Activated CD8-positive, alpha-beta memory T cell treated with anti-CD3 and anti-CD28 coated beads, Interleukin-2, amount 50 U/mL, for 48 hours (primary cell): ENCODE measurements around the gene PDLIM3.
"Not testable (repeated sequence)": the region's sequence is repeated elsewhere in the genome, so short reads cannot be mapped to it uniquely, and the experiment has no call there.

Experiments used
- DNase-seq: peaks from one replicate; pipeline ENCODE4 v3.0.0-alpha.2; 2020

The PDLIM3 gene

GRCh38 chr4:185550933-185551332 is 15.6 kb upstream of the PDLIM3 start:
- DNase-seq, result no peak

DNA sequence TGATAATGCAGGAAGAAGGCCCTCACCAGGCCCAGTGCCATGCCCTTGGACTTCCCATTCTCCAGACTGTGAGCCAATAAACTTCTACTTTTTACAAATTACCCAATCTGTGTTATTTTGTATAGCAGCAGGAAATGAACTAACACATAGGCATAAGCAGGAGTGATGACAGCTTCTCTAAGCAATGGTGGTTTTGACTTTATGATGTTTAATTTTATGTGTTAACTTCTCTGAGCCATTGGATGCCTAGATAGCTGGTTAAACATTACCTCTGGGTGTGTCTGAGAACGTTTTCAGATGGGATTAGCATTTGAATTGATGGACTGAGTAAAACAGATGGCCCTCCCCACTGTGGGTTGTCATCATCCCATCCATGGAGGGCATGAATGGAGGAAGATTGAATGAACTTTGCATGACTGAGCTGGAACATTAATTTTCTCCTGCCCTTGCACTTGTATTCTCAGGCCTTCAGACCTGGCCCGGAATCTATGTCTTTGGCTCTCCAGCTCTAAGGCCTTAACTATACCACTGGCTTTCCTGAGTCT is 13.9 kb upstream of the PDLIM3 start:
- no peak for DNase-seq

DNA sequence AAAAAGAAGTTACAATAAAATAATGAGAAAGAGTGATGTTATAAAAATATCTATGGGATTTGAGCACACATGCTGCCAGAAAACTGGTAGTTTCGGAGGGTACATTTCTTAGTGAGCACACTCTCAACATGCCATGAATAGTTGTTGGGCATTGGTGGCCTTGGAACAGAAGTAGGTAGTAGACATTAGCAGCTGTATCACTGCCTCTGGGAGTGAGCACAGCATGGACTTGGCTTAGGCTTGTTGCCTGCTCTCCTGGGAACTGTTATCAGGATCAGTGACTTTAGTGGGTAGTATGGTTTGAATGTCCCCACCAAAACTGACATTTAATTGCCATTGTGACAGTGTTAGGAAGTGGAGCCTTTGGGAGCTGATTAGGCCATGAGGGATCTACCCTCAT is 13.3 kb upstream of the PDLIM3 start:
- DNase-seq, result no peak

GRCh38 chr4:185546335-185546734 is 11.0 kb upstream of the PDLIM3 start:
- no peak for DNase-seq

DNA sequence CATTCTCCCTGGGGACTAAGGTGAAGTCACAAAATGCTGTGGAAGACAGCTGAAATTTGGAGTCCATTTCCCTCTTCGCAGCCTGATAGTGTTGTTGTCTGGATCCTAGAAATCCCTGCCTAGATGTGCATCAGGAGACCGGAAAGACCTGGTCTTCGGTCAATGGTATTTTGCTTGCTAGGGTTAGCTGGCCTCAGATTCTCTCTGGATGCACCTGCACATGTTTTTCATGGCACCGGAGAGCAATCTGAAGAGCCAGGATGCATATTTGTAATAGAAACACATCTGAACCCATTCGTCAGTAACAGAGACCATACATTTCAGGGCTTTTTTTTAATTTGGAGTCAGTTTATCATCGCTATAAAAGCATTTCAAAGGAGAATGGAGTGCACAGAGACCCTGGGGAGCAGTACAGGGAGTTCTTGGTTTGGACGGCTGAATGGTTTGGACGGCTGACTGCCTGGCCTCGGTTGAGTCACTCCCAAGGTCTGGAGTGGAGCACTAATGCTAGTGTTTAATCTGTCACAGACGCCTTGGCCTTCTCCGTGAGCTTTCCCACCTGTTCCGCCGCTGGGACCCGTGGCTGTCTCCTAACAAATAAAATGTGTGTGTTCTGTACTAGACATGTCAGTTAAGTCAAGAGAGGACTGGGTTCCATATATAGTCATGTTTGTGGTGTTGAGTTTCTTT is 7.5 kb upstream of the PDLIM3 start:
- DNase-seq, result no peak

- DNase-seq, result no peak
Observed at GRCh38 chr4:185541251-185541727, 6.0 kb upstream of the PDLIM3 start.

- no peak for DNase-seq
Observed at GRCh38 chr4:185540487-185541120, 5.3 kb upstream of the PDLIM3 start.

- no peak for DNase-seq
Observed at GRCh38 chr4:185540040-185540439, 4.7 kb upstream of the PDLIM3 start.

GRCh38 chr4:185538806-185539205 is 3.5 kb upstream of the PDLIM3 start:
- no peak for DNase-seq

GRCh38 chr4:185536411-185536709 is 1.1 kb upstream of the PDLIM3 start:
- no peak for DNase-seq

DNA sequence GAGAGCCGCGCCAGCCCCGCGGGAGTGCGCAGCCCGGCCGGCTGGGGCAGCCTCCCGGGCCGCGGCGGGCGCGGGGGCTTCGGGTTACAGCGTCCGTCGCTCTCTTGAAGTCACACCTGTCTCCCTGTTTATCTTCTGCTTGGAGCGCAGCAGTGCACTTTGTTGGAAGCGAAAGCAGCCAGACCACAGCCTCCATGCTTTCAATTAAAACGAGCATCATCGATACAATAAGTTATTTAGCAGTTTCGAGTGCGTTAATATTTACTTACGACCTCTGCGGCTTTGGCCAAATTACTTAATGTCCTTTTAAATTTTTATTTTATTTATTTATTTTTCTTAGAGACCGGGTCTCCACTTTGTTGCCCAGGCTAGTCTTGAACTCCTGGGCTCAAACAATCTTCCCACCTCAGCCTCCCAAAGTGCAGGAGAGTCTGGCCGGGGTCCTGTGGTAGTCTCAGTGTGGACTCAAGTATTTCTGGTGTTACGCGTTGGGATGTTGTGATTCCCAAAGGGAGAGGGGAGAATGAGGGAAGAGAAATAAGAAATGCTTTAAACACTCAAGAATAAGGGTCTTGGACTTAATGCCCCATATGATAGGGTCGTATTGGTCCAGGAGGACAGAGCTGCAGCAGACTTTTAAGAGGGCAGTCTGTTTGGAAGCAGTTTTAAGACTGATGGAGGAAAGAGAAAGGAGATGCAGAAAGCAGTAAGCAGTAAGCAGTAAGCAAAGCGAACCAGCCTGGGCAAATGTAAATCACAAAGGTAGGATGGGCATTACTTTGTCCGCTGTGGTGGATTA is 504 bp upstream of the PDLIM3 start:
- DNase-seq, result no peak

- DNase-seq, result no peak
Observed at GRCh38 chr4:185534511-185534865, 819 bp downstream of the PDLIM3 start.

GRCh38 chr4:185532795-185533324 is 2.4 kb downstream of the PDLIM3 start:
- DNase-seq, result no peak

- DNase-seq, result no peak
Observed at GRCh38 chr4:185532293-185532692, 3.0 kb downstream of the PDLIM3 start.

- DNase-seq, result not testable (repeated sequence)
Observed at GRCh38 chr4:185531654-185532053, 3.7 kb downstream of the PDLIM3 start.

DNA sequence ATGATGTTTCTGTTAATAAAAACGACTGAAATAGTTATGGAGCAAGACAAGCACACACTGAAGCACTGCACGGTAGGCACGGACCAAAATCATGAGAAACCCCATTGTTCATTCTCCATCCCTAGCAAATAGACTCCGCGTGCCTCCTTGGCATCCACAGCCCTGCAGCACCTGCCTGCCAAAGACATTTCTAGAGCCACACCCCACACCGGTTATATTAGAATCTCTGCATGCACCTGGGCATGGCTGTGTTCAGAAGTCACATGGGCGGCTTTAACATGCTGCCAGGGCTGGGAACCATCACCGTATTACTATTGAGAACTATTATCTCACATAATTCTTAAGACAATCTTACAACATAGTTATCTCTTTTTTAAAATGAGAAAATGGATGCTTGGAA is 5.9 kb downstream of the PDLIM3 start:
- no peak for DNase-seq

GRCh38 chr4:185524888-185525863 is 10.1 kb downstream of the PDLIM3 start:
- no peak for DNase-seq

DNA sequence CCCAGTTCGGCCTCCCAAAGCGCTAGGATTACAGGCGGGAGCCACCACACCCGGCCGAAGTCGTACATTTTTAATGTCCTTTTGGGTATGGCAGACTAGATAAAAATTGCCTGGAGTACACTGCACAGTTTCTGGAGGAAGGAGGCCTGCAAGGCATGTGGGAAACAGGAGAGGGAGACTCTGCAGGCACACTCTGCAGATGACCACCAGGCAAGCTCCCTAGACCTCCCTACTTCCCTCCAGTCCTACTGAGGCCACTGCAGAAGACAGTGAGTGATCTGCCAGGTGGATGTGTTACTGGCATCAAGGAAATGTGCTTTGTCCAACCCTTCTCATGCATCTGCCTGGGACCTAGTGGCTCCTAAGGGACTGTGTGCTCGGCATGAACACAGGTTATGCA is 11.4 kb downstream of the PDLIM3 start:
- no peak for DNase-seq

DNA sequence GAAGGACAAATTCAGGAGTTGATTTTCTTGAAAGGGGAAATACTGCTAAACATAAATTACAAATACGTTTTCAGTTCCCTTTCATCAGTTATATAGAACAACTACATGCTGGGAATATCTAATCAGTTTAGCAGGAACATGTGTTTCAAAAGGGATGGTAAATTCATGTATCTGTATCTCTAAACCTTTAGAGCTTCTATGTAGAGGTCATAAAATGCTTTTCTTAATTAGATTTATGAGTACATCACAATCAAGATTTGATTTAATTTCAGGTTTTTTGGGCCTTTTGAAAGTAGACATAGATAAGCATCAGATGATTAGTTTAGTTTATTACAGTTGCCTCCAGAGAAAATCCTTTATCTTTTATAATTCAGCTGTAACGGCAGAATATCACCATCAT is 12.9 kb downstream of the PDLIM3 start:
- DNase-seq, result no peak

DNA sequence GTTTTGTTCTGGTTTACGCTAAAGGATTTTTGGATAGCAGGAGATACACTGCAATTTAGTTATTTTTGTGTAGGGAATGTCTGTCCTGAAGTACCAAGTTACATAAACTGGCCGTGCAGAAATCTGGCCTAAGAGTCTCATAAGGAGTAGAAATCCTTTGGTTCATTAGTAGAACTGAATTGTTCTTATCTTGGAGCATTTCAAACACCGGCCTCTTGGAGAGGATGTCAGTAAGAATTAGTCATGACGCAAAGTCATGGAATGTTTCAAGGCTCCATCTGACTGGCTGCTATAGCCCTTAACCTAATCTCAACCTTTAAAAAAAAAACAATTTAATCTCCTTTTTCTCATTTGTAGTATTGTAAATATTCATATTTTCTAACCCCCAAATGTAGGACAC is 15.2 kb downstream of the PDLIM3 start:
- DNase-seq, result no peak

- no peak for DNase-seq
Observed at GRCh38 chr4:185518494-185518893, 16.8 kb downstream of the PDLIM3 start.

DNA sequence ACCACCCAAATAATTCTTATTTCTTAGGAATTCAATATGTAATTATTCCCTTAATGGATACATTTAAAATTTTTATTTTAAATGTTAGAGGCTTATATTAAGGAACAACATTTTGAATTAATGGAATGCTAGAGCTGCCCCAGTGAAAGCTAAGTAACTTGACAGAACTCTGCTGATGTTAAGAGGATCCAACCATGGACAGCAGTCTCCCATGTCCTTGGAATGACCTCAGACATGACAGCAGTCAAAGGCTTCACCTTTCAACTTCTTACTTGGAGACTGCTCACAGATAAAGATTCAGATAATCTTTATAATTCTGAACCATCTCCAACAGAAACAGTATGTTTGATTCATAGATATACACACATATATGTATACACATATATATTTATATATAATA is 17.2 kb downstream of the PDLIM3 start:
- no peak for DNase-seq
